Fibroblast of mammary gland (primary cell): ENCODE results near the gene ADAM19.

Experiments
- DNase-seq: peaks from one replicate; pipeline ENCODE4 v3.0.0-alpha.2; 2010; ENCODE audit warnings: low read depth
- H3K4me3 ChIP-seq: 2 replicates; pipeline ENCODE4 v1.5.1; 2011; ENCODE audit warnings: low read depth, mild to moderate bottlenecking, low read length, moderate library complexity; ENCODE audit not compliant: control insufficient read depth
- TF ChIP-seq, protein P1 (sequence below): conservative IDR thresholded peaks from 2 replicates; pipeline ENCODE4 v1.5.1; 2011; ENCODE audit warnings: low read depth, low read length, inconsistent platforms; ENCODE audit not compliant: control insufficient read depth, insufficient read depth

ADAM19 gene

DNA sequence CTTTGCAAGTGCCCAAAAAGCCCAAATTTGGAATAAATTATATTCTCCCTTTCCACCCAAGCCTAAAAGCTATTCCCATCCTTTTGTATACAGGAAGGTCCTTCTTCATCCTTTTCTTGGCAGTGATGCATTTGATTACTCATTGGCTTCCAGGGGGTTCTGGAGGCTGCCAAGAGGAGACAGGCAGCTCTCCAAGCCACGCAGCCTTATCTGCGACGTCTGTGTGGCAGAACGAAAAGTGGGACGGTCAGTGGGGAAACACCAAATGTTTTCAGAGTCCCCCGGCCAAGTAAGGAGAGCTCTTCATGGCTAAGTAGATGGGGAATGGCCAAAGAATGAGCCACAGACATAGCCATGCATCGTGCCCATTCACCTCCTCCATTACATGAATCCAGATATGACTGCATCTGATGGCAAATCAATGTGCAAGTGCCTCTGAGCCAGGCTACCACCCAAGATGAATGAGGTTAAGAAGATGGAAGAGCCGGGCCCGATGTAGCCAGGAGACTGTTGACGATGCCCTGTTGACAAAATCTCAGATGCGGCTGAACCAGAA lies 12.1 kb downstream of the ADAM19 start:
- DNase-seq: peak; percentile 92
- no peak overlapping the region for H3K4me3 ChIP-seq

DNA sequence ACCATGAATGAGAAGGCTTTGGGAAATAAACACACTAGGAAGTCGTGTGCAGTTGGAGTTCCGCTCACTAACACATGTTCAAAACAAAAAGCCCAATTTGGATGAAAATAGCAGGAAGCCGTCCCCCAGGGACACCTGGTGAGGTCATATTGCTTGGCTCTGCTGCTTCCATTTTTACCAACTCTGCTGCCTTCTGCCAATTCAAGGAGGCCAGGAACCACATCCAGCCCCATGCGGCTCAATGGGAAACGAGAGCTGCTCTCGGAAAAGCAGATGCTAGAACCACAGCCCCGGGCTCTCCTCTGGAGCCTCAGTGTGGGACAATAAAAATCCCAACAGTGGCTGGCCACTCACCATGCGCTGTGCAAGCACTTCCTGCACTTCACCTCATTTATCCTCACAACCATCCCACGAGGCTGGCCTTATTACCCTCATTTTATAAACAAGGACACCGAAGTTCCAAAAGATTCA lies 13.4 kb downstream of the ADAM19 start:
- TF ChIP-seq, protein P1, sequence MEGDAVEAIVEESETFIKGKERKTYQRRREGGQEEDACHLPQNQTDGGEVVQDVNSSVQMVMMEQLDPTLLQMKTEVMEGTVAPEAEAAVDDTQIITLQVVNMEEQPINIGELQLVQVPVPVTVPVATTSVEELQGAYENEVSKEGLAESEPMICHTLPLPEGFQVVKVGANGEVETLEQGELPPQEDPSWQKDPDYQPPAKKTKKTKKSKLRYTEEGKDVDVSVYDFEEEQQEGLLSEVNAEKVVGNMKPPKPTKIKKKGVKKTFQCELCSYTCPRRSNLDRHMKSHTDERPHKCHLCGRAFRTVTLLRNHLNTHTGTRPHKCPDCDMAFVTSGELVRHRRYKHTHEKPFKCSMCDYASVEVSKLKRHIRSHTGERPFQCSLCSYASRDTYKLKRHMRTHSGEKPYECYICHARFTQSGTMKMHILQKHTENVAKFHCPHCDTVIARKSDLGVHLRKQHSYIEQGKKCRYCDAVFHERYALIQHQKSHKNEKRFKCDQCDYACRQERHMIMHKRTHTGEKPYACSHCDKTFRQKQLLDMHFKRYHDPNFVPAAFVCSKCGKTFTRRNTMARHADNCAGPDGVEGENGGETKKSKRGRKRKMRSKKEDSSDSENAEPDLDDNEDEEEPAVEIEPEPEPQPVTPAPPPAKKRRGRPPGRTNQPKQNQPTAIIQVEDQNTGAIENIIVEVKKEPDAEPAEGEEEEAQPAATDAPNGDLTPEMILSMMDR: no peak
- H3K4me3 ChIP-seq: no peak overlapping the region
- peak; percentile 80 for DNase-seq

More for the DNA sequence above, 12.1 kb downstream of the ADAM19 start:
- TF ChIP-seq, protein P1: no peak

DNA sequence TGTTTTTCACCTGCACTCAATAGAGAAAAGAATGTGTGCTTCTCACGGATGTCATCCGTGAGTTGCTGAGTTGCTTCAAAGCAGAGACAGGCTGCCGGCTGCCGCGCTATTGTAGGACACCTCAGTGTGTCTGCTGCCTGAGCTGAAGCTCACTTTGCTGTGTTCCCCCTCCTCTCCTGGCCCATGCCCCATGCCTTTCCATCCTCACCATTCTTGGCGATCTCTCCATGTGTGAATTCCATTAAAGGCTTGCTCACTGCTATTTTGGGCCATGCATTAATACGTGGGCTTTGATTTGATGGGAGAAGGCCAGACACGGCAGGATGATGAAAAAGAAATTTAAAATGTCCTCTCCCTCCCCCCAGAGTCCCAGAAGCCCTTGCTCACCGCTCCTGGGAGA lies 14.5 kb downstream of the ADAM19 start:
- TF ChIP-seq, protein P1: no peak
- DNase-seq: no peak
- H3K4me3 ChIP-seq: no peak overlapping the region

- TF ChIP-seq, protein P1: no peak
- peak; percentile 89 for DNase-seq
- H3K4me3 ChIP-seq: no peak overlapping the region
Measured at GRCh38 chr5:157559301-157559700, 16.3 kb downstream of the ADAM19 start.

DNA sequence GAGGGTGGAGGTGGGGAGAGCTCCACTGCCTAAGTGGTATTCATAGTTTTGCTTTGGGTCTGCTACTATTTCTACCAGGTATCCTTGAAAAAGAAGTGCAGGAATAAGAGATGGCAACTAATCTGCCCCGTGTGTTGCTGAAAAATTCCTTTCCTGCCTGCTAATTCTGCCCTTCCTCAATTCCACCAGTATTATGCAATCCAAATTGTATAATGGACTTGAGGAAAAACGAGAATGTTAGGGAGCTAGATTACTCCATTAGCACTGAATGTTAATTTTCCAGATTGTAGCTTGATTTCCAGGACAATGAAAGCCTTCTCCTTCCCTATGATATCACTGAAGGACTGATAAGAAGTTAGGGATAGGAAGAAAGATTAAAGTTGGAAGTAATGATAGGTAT lies 16.9 kb downstream of the ADAM19 start:
- DNase-seq: no peak
- TF ChIP-seq, protein P1: no peak
- H3K4me3 ChIP-seq: no peak overlapping the region

DNA sequence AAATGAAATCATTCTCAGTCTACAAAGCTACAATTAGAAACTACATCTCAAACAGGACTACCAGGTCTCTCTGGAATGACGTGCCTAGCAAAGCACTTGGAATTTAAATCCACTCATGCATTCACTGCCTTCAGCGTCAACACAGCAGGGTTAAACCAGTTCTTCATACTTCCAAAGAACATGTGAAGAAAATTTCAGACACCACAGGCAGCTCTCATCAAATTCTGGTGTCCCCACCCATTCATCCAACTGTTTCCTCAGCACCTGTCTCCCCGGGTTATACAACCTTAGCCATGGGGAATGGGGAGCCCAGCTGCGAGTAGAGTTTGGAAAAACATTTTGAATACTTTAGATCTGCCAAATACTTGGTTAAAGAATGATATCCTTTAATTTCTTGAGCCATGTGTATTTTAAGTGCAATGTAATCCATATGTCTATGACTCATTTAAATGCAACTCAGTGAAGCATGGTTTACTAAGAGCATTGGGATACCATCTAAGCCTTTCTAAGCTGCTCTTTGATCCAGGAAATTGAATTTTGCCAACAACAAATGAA lies 17.5 kb downstream of the ADAM19 start:
- H3K4me3 ChIP-seq: no peak overlapping the region
- TF ChIP-seq, protein P1: no peak
- peak; percentile 80 for DNase-seq
